NK-92 (cell line): ENCODE results near the gene NRL.
"Not testable (repeated sequence)": the region's sequence is repeated elsewhere in the genome, so short reads cannot be mapped to it uniquely, and the experiment has no call there.

Experiments
- DNase-seq: peaks from one replicate; lab custom pipeline; 2025; ENCODE audit not compliant: unreplicated experiment; lab: John Stamatoyannopoulos, UW

NRL gene

GRCh38 chr14:24054646-24055045 lies 60.1 kb downstream of the NRL start:
- no peak for DNase-seq

GRCh38 chr14:24054324-24054641 lies 60.5 kb downstream of the NRL start:
- no peak for DNase-seq

- no peak for DNase-seq
Observed at GRCh38 chr14:24053548-24054323, 61.0 kb downstream of the NRL start.

GRCh38 chr14:24052656-24053547 lies 61.8 kb downstream of the NRL start:
- no peak for DNase-seq

GRCh38 chr14:24051789-24052655 lies 62.7 kb downstream of the NRL start, which contains the start of gene CARMIL3:
Gene CARMIL3, plus strand, starts transcription at chr14:24052009. Its CDS starts 145 bp downstream, at chr14:24052154.
- DNase-seq = no peak

GRCh38 chr14:24051176-24051788 lies 63.5 kb downstream of the NRL start:
- DNase-seq = no peak

- DNase-seq = not testable (repeated sequence)
Observed at GRCh38 chr14:24050753-24051152, 64.0 kb downstream of the NRL start.

- DNase-seq = not testable (repeated sequence)
Observed at GRCh38 chr14:24049002-24049401, 65.7 kb downstream of the NRL start.

GRCh38 chr14:24042746-24043145 lies 72.0 kb downstream of the NRL start:
- DNase-seq = no peak

GRCh38 chr14:24040692-24041091 lies 74.1 kb downstream of the NRL start:
- DNase-seq = no peak

GRCh38 chr14:24038686-24039085 lies 76.1 kb downstream of the NRL start:
- DNase-seq = no peak

GRCh38 chr14:24037658-24038037 lies 77.1 kb downstream of the NRL start:
- no peak for DNase-seq

- DNase-seq = not testable (repeated sequence)
Observed at GRCh38 chr14:24036963-24037657, 77.6 kb downstream of the NRL start.

- no peak for DNase-seq
Observed at GRCh38 chr14:24036169-24036962, 78.4 kb downstream of the NRL start.

- not testable (repeated sequence) for DNase-seq
Observed at GRCh38 chr14:24035769-24036168, 79.0 kb downstream of the NRL start.

- DNase-seq = no peak
Observed at GRCh38 chr14:24032727-24033418, 81.9 kb downstream of the NRL start.

- DNase-seq = not testable (repeated sequence)
Observed at GRCh38 chr14:24031331-24031730, 83.4 kb downstream of the NRL start.

GRCh38 chr14:24029687-24030086 lies 85.1 kb downstream of the NRL start:
- not testable (repeated sequence) for DNase-seq
